Measurements from ENCODE around the gene ASB13.
"Not testable (repeated sequence)": the region's sequence is repeated elsewhere in the genome, so short reads cannot be mapped to it uniquely, and the experiment has no call there.

The ASB13 gene

DNA sequence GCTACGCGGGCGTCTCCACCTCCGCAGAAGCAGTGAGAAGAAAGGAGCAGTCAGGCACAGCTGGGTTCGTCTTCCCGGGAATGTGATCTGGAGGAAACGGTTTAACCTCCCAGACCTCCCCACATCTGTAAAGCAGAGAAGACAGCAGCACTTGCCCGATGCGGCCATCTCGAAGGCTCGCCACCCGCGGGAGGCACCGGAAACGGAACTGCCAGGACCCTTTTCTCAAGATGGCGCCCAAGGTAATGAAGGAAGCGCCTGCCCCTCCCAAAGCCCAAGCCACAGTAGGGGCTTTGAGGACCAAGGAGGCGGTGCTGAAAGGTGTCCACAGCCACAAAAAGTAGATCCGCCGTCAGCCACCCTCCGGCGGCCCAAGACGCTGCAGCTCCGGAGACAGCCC is 41.7 kb downstream of the ASB13 start:
- H3K4me3 ChIP-seq (ENCODE audit: low read length), result no peak overlapping the region
- DNase-seq (ENCODE audit: low read depth), result no peak

GRCh38 chr10:5623081-5623748 is 43.2 kb downstream of the ASB13 start:
- TF ChIP-seq, protein P1, sequence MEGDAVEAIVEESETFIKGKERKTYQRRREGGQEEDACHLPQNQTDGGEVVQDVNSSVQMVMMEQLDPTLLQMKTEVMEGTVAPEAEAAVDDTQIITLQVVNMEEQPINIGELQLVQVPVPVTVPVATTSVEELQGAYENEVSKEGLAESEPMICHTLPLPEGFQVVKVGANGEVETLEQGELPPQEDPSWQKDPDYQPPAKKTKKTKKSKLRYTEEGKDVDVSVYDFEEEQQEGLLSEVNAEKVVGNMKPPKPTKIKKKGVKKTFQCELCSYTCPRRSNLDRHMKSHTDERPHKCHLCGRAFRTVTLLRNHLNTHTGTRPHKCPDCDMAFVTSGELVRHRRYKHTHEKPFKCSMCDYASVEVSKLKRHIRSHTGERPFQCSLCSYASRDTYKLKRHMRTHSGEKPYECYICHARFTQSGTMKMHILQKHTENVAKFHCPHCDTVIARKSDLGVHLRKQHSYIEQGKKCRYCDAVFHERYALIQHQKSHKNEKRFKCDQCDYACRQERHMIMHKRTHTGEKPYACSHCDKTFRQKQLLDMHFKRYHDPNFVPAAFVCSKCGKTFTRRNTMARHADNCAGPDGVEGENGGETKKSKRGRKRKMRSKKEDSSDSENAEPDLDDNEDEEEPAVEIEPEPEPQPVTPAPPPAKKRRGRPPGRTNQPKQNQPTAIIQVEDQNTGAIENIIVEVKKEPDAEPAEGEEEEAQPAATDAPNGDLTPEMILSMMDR (conservative IDR thresholded peaks at IDR 0.05; ENCODE audit: low read length), result peak; percentile 92
- DNase-seq (ENCODE audit: low read depth), result peak; percentile 82
- H3K4me3 ChIP-seq (ENCODE audit: low read length), result no peak overlapping the region

More for the DNA sequence above, 41.7 kb downstream of the ASB13 start:
- TF ChIP-seq, protein P1 (conservative IDR thresholded peaks at IDR 0.05; ENCODE audit: low read length), result no peak

- H3K4me3 ChIP-seq (ENCODE audit: low read length), result no peak overlapping the region
- DNase-seq (ENCODE audit: low read depth), result no peak
- TF ChIP-seq, protein P1 (conservative IDR thresholded peaks at IDR 0.05; ENCODE audit: low read length), result no peak
Measured at GRCh38 chr10:5622186-5622960, 44.0 kb downstream of the ASB13 start.

- H3K4me3 ChIP-seq (ENCODE audit: low read length); DNase-seq (ENCODE audit: low read depth): not testable (repeated sequence)
Measured at GRCh38 chr10:5621371-5621770, 45.0 kb downstream of the ASB13 start.

DNA sequence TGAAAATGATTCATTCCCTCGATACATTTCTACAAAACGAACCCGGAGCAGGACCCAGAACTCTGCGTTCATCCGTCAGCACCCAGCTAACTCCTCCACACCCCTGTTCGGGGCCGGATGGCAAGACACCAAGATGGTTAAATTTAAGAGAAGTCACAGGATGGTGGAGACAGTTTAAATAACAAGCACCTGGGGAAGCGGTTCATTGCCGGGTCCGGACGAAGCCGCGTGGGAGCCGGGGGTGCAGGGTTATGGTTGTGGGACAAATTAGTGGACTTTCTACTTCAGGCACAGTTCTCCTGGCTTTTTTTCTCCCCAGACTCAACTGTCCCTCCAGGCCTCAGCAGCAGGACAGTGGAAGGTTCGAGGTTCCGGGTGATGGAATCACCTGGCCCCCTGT is 45.4 kb downstream of the ASB13 start:
- TF ChIP-seq, protein P1 (conservative IDR thresholded peaks at IDR 0.05; ENCODE audit: low read length), result no peak
- DNase-seq (ENCODE audit: low read depth), result no peak
- no peak overlapping the region for H3K4me3 ChIP-seq (ENCODE audit: low read length)

DNA sequence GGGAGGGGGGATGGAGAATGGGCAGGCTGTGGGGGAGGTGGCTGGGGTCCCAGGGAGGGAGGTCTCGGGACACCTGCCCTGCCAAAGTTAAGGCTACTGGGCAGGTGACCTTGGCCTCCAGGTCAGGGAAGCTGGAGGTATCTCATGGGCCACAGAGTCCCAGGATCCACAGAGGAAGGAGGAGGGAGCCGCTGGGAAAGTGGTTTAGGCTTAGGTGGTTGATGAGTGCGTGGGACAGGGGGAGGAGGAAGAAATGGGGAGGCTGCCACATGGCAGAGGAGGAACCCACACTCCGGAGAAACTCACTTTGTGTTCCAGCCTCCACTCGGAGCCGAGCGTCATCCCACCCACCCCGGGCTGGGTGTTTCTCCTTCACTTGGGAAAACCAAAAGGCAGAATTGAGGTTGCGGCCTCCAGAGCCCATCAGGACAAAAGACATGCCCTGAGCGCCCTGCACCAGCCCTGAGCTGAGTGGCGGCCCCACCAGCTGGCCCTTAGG is 46.1 kb downstream of the ASB13 start:
- TF ChIP-seq, protein P1 (conservative IDR thresholded peaks at IDR 0.05; ENCODE audit: low read length), result no peak
- DNase-seq (ENCODE audit: low read depth), result no peak
- H3K4me3 ChIP-seq (ENCODE audit: low read length), result no peak overlapping the region

DNA sequence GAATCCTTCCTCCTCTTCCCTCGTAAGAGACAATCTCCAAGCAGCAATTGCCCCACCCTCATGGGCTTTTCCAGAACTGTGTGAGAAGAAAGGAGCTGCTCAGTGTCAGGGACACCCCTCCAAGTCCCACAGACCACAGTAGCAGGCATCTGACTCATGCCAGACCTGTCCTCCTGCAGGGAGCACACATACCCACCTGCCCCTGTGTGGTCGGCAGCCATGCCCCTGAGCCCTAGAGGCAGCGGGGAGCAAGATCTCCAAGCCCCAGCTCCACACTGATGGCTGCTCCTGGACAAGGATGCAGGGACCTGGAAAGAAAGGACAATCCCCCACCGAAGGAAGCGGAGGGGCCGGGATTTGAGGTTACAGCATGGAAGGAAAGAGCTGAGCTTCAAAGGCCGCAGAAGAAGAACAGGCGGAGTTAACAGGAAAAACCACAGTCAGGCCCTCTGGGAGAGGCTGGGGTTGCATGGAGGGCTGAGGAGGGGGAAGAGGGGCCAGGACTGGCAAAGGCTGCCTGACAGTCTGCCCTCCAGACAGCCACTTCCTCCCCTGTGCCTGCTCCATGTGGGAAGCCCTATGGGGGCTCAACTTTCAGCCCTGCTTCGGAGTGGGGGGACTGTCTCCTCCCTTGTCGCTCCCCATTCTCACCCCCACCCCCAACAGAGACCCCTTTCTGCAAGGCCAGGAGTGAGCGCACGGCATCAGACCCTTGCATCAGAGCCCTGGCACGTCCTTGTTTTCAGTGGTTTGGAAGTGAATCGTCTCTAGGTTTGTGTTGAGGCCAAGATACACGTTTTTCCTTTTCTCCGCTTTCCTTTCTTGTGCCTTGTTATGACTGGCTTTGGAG is 46.8 kb downstream of the ASB13 start:
- TF ChIP-seq, protein P1 (conservative IDR thresholded peaks at IDR 0.05; ENCODE audit: low read length), result no peak
- DNase-seq (ENCODE audit: low read depth), result peak; percentile 51

More for the DNA sequence above, 46.8 kb downstream of the ASB13 start:
- no peak overlapping the region for H3K4me3 ChIP-seq (ENCODE audit: low read length)
